ENCODE measurements around the gene KEL.

DNA sequence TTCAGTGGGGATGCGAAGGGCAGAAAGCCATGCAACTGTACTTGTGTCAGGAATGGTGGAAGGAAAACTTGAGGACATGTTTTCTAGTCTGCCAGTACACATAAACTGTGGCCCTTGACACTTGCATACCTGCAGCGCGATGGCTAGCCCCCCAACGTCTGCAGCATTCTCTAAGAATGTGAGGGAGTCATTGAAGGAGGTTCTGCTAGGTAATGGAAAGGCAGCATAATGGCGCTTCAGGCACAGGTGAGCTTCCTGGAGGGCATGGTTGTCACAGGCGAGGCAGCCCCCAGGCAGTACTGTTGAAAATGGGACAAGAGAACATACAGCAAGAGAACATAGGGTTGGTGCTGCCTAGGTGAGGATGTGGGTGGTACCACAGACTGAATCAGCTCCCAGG, 19.4 kb downstream of the KEL start:
- TF ChIP-seq CTCF (IDR thresholded peaks at IDR 0.05), result no peak
- TF ChIP-seq POLR2A (IDR thresholded peaks at IDR 0.05), result no peak

All from thyroid gland (tissue), 4 donors.